ENCODE measurements around the gene LRRFIP1. TPM values are rescaled to one million over a fixed set of nuclear protein-coding genes. Genes with fewer than 3 reads are reported as not detected.

The LRRFIP1 gene
- total and polyA plus RNA-seq, 12 donors: 18.7 to 79.7 (median 51.8) TPM

- 83 to 92% (median 84%) methylated on average over 4 to 15 of the region's 15 CpGs for WGBS, 4 donors
- no peak for DNase-seq
- Histone ChIP-seq H3K4me1 (replicated peaks in 1 of 2) (peaks cover 4 to 12% of the 10 kb centered on the region in 2 donors), H3K36me3 (replicated peaks in 1 of 2) (no peaks in the 10 kb centered on the region), H3K27me3 (no peaks in the 10 kb centered on the region), H3K27ac (no peak overlapping the region), H3K4me3 (no peak overlapping the region), H3K9me3 (replicated peaks in 1 of 3) (no peaks in the 10 kb centered on the region)
- TF ChIP-seq CTCF (IDR thresholded peaks at IDR 0.05) (no peak), POLR2A (IDR thresholded peaks at IDR 0.05) (no peak)
- intact Hi-C loops (cut with DNase I): no loop called here
Observed at GRCh38 chr2:237585590-237586221, 41.7 kb upstream of the LRRFIP1 start.

- WGBS, 4 donors: 82 to 92% (median 90%) methylated on average over 9 of the region's 9 CpGs
- no peak overlapping the region for H3K27ac ChIP-seq
- H3K9me3 ChIP-seq (replicated peaks in 1 of 3): no peaks in the 10 kb centered on the region
- intact Hi-C loops (cut with DNase I): no loop called here
- no peak overlapping the region for H3K4me3 ChIP-seq
- no peak for DNase-seq
- H3K27me3 ChIP-seq: no peaks in the 10 kb centered on the region
- H3K36me3 ChIP-seq (replicated peaks in 1 of 2): no peaks in the 10 kb centered on the region
- H3K4me1 ChIP-seq (replicated peaks in 1 of 2): peaks cover 0 to 6% of the 10 kb centered on the region in 2 donors
- no peak for TF ChIP-seq CTCF (IDR thresholded peaks at IDR 0.05)
Observed at GRCh38 chr2:237588044-237588696, 39.2 kb upstream of the LRRFIP1 start.

GRCh38 chr2:237590272-237591140 is 36.9 kb upstream of the LRRFIP1 start, which contains the start of gene RAB17:
TSS of gene RAB17 (minus strand) at chr2:237590734. CDS start at chr2:237586154, 4,580 bp downstream.
- no peak within 1 kb of the TSS for H3K4me3 ChIP-seq
- 62 to 76% (median 70%) methylated on average over 9 to 16 of the region's 16 CpGs for WGBS, 4 donors

More at GRCh38 chr2:237590272-237591140, 36.9 kb upstream of the LRRFIP1 start, which contains the start of gene RAB17:
- Histone ChIP-seq H3K4me1 (replicated peaks in 1 of 2) (peaks cover 14 to 20% of the 10 kb centered on the region in 2 donors), H3K36me3 (replicated peaks in 1 of 2) (no peaks in the 10 kb centered on the region), H3K27ac (peak within 1 kb of the TSS in 1 of 5 donors; percentile 34), H3K9me3 (replicated peaks in 1 of 3) (no peaks in the 10 kb centered on the region), H3K27me3 (no peaks in the 10 kb centered on the region)
- peak in 2 of 7 donors; percentile 49 to 61 for DNase-seq
- TF ChIP-seq POLR2A (IDR thresholded peaks at IDR 0.05) (no peak), CTCF (IDR thresholded peaks at IDR 0.05) (no peak)
- intact Hi-C loops (cut with DNase I): loop anchor here in 1 of 2 donors (10.0 kb wide), 1 partner anchor 74 kb away; no protein-coding TSS in a partner anchor

All from adrenal gland (tissue), 12 donors.